OCI-LY7 (cell line): ENCODE results near the gene ARHGEF10L.

Experiments used
- CTCF ChIP-seq: fragments of 200-600 bp; sonication (generic); conservative IDR thresholded peaks from 2 replicates; pipeline ENCODE4 v1.5.1; 2014; ENCODE audit warnings: mild to moderate bottlenecking, antibody characterized with exemption, low read length, moderate library complexity, mixed read lengths
- EZH2phosphoT487 ChIP-seq: fragments of 200-600 bp; sonication (generic); IDR thresholded peaks from 2 replicates; pipeline ENCODE4 v1.6.1; 2018; ENCODE audit warnings: low read depth, borderline replicate concordance, mild to moderate bottlenecking, mixed run types, antibody characterized with exemption, low read length, moderate library complexity, mixed read lengths

GRCh38 chr1:17675744-17676143 is 136.2 kb downstream of the ARHGEF10L start:
- TF ChIP-seq EZH2phosphoT487 (no peak), CTCF (no peak)
